ENCODE results near the gene ONECUT2. TPM values are rescaled to one million over a fixed set of nuclear protein-coding genes. Genes with fewer than 3 reads are reported as not detected.
"Not testable (repeated sequence)": the region's sequence is repeated elsewhere in the genome, so short reads cannot be mapped to it uniquely, and the experiment has no call there.

ONECUT2 gene
- polyA plus RNA-seq, 3 donors, result not detected

DNA sequence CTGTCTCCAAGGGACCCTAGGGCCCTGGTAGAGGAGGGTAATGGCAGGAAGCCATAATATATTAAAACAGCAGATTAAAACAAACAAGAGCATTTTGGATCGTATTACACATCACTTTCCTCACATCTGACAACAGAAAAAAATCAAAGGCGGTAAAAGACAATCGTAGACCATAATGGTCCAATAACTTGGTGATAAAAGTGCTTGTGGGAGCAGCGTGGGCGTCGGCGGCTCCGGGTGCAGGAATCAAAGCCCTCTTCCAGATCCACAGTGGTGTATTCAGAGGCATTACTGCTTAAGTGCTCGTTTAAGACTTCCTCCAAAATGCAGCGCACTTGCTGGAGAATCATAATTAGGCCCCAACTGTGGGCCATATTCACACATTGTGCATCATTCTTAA, 83.4 kb downstream of the ONECUT2 start:
- H3K4me1 ChIP-seq (ENCODE audit: control insufficient read depth in 1 of 2, insufficient read depth in 2 of 2, low read length in 2 of 2), result peaks cover 11% of the 10 kb centered on the region in 2 donors
- H3K4me3 Mint-ChIP-seq, result no peak overlapping the region
- TF ChIP-seq, protein P1, sequence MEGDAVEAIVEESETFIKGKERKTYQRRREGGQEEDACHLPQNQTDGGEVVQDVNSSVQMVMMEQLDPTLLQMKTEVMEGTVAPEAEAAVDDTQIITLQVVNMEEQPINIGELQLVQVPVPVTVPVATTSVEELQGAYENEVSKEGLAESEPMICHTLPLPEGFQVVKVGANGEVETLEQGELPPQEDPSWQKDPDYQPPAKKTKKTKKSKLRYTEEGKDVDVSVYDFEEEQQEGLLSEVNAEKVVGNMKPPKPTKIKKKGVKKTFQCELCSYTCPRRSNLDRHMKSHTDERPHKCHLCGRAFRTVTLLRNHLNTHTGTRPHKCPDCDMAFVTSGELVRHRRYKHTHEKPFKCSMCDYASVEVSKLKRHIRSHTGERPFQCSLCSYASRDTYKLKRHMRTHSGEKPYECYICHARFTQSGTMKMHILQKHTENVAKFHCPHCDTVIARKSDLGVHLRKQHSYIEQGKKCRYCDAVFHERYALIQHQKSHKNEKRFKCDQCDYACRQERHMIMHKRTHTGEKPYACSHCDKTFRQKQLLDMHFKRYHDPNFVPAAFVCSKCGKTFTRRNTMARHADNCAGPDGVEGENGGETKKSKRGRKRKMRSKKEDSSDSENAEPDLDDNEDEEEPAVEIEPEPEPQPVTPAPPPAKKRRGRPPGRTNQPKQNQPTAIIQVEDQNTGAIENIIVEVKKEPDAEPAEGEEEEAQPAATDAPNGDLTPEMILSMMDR (IDR thresholded peaks at IDR 0.05), result no peak
- no peak overlapping the region for H3K9ac ChIP-seq (ENCODE audit: insufficient read depth, low read length, poor library complexity, severe bottlenecking)
- no peak overlapping the region for H3K4me2 ChIP-seq (replicated peaks; ENCODE audit: extremely low read depth, low read length, poor library complexity, severe bottlenecking)
- peaks cover 0 to 5% of the 10 kb centered on the region in 2 donors for H3K9me3 ChIP-seq (replicated peaks in 1 of 2; ENCODE audit: control insufficient read depth in 1 of 2, insufficient read depth in 1 of 2, low read length in 2 of 2)
- H3K4me3 ChIP-seq (replicated peaks in 1 of 3; ENCODE audit: low read depth in 2 of 3, low read length in 3 of 3), result no peak overlapping the region
- no peaks in the 10 kb centered on the region for H3K36me3 ChIP-seq (replicated peaks in 1 of 2; ENCODE audit: control insufficient read depth in 1 of 2, insufficient read depth in 2 of 2, low read length in 2 of 2)
- H3K27ac Mint-ChIP-seq, result no peak overlapping the region
- H3K9me3 Mint-ChIP-seq, result peaks cover 3 to 26% (median 8%) of the 10 kb centered on the region in 7 donors
- WGBS (ENCODE audit: insufficient coverage), result 95% methylated on average over 4 of the region's 10 CpGs
- H3K79me2 ChIP-seq (ENCODE audit: insufficient read depth, low read length), result no peaks in the 10 kb centered on the region
- DNase-seq, result no peak
- H2AFZ ChIP-seq (ENCODE audit: insufficient read depth, low read depth, low read length, poor library complexity, severe bottlenecking), result no peak overlapping the region
- no peak overlapping the region for H3K27ac ChIP-seq (ENCODE audit: low read depth in 1 of 2, low read length in 2 of 2)
- no peaks in the 10 kb centered on the region for H3K36me3 Mint-ChIP-seq
- H3K27me3 ChIP-seq (ENCODE audit: control insufficient read depth in 2 of 2, insufficient read depth in 2 of 2, low read length in 2 of 2), result peaks cover 0 to 2% of the 10 kb centered on the region in 2 donors
- H3K27me3 Mint-ChIP-seq (ENCODE audit: low read depth in 3 of 3), result peaks cover 3 to 16% (median 10%) of the 10 kb centered on the region in 3 donors
- H3K4me1 Mint-ChIP-seq, result peaks cover 14% of the 10 kb centered on the region
- intact Hi-C loops (cut with micrococcal nuclease), result no loop called here
- no peaks in the 10 kb centered on the region for H4K20me1 ChIP-seq (ENCODE audit: insufficient read depth, low read length)

DNA sequence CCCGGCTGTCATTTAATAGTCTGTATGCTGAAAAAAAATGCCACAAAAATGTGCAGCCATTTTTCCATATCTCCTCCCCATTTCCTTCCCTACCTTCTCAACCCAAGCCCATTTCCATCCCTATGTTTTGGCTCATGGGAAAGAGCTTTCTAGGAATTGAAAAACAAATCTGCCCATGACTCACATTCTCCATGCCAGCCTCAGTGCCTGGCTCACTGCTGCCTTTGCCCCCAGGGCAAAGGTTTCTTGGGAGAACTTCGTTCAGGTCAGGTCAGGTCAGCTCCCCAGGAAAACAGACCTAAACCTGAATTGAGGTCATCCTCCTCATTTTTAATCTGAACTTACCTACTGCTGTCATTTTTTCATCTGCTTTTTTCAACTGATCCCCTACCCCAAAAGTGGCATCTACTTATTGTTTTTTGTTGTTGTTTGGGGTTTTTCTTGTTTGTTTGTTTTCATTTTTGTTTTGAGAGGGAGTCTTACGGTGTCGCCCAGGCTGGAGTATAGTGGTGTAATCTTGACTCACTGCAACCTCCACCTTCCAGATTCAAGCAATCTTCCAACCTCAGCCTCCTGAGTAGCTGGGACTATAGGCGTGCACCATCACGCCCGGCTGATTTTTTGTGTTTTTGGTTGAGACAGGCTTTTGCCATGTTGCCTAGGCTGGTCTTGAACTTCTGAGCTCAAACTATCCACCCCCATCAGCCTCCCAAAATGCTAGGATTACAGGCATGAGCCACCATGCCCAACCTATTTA, 84.7 kb downstream of the ONECUT2 start:
- Histone ChIP-seq H3K4me3 (replicated peaks in 1 of 3; ENCODE audit: low read depth in 2 of 3, low read length in 3 of 3) (no peak overlapping the region), H3K27ac (ENCODE audit: low read depth in 1 of 2, low read length in 2 of 2) (no peak overlapping the region), H3K9me3 (replicated peaks in 1 of 2; ENCODE audit: control insufficient read depth in 1 of 2, insufficient read depth in 1 of 2, low read length in 2 of 2) (peaks cover 0 to 5% of the 10 kb centered on the region in 2 donors), H3K79me2 (ENCODE audit: insufficient read depth, low read length) (no peaks in the 10 kb centered on the region), H3K9ac (ENCODE audit: insufficient read depth, low read length, poor library complexity, severe bottlenecking) (no peak overlapping the region), H3K36me3 (replicated peaks in 1 of 2; ENCODE audit: control insufficient read depth in 1 of 2, insufficient read depth in 2 of 2, low read length in 2 of 2) (no peaks in the 10 kb centered on the region), H2AFZ (ENCODE audit: insufficient read depth, low read depth, low read length, poor library complexity, severe bottlenecking) (no peak overlapping the region), H3K4me1 (ENCODE audit: control insufficient read depth in 1 of 2, insufficient read depth in 2 of 2, low read length in 2 of 2) (peaks cover 24 to 25% of the 10 kb centered on the region in 2 donors), H3K27me3 (ENCODE audit: control insufficient read depth in 2 of 2, insufficient read depth in 2 of 2, low read length in 2 of 2) (peaks cover 0 to 2% of the 10 kb centered on the region in 2 donors), H4K20me1 (ENCODE audit: insufficient read depth, low read length) (no peaks in the 10 kb centered on the region), H3K4me2 (replicated peaks; ENCODE audit: extremely low read depth, low read length, poor library complexity, severe bottlenecking) (no peak overlapping the region)
- Mint-ChIP-seq H3K4me1 (peaks cover 27% of the 10 kb centered on the region), H3K27me3 (ENCODE audit: low read depth in 3 of 3) (peaks cover 0 to 13% (median 6%) of the 10 kb centered on the region in 3 donors), H3K4me3 (no peak overlapping the region), H3K36me3 (no peaks in the 10 kb centered on the region), H3K27ac (no peak overlapping the region), H3K9me3 (peaks cover 0 to 19% (median 6%) of the 10 kb centered on the region in 7 donors)
- DNase-seq, result no peak
- TF ChIP-seq, protein P1 (IDR thresholded peaks at IDR 0.05), result no peak
- intact Hi-C loops (cut with micrococcal nuclease), result no loop called here
- no CpG with 5 or more reads among the region's 7 CpGs for WGBS (ENCODE audit: insufficient coverage)

DNA sequence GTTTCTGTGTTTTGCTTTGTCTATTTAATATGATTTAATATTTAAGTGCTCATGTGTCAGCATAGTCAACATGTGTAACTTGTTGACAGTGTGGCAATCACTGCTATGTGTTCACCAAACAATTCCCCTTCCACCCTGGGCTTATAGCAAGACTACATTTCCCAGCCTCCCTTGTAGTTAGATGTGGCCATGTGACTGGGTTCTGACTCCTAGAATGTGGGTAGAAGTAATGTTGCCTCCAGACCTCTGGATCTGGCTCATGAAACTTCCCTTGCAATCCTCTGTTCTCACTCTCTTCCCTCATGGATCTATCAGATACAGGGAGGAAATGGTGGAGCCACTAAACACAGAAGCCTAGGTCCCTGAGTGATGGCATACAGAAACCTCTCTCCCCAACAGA, 87.2 kb downstream of the ONECUT2 start:
- intact Hi-C loops (cut with micrococcal nuclease); H3K4me3 ChIP-seq (replicated peaks in 1 of 3; ENCODE audit: low read depth in 2 of 3, low read length in 3 of 3); H2AFZ ChIP-seq (ENCODE audit: insufficient read depth, low read depth, low read length, poor library complexity, severe bottlenecking); H3K36me3 Mint-ChIP-seq; H3K4me2 ChIP-seq (replicated peaks; ENCODE audit: extremely low read depth, low read length, poor library complexity, severe bottlenecking); H3K9me3 ChIP-seq (replicated peaks in 1 of 2; ENCODE audit: control insufficient read depth in 1 of 2, insufficient read depth in 1 of 2, low read length in 2 of 2); H3K36me3 ChIP-seq (replicated peaks in 1 of 2; ENCODE audit: control insufficient read depth in 1 of 2, insufficient read depth in 2 of 2, low read length in 2 of 2); H3K27me3 ChIP-seq (ENCODE audit: control insufficient read depth in 2 of 2, insufficient read depth in 2 of 2, low read length in 2 of 2); H3K9ac ChIP-seq (ENCODE audit: insufficient read depth, low read length, poor library complexity, severe bottlenecking); H4K20me1 ChIP-seq (ENCODE audit: insufficient read depth, low read length); H3K79me2 ChIP-seq (ENCODE audit: insufficient read depth, low read length); H3K4me3 Mint-ChIP-seq; DNase-seq; H3K9me3 Mint-ChIP-seq: not testable (repeated sequence)
- H3K27me3 Mint-ChIP-seq (ENCODE audit: low read depth in 3 of 3), result peaks cover 1 to 12% (median 4%) of the 10 kb centered on the region in 3 donors
- peak overlapping the region in 6 of 7 donors; percentile 11 to 92 (median 47) for H3K27ac Mint-ChIP-seq
- peaks cover 29% of the 10 kb centered on the region for H3K4me1 Mint-ChIP-seq
- Histone ChIP-seq H3K4me1 (ENCODE audit: control insufficient read depth in 1 of 2, insufficient read depth in 2 of 2, low read length in 2 of 2) (peaks cover 29 to 30% of the 10 kb centered on the region in 2 donors), H3K27ac (ENCODE audit: low read depth in 1 of 2, low read length in 2 of 2) (peak overlapping the region in 1 of 2 donors; percentile 85)
